GM21526 (cell line): ENCODE measurements around the gene TTC13.

Source experiments
- ATAC-seq: cut with Tn5 transposase; IDR thresholded peaks from one replicate; pipeline ENCODE4 v1.9.1; 2021; ENCODE audit warnings: moderate library complexity; ENCODE audit not compliant: unreplicated experiment, low FRiP score

Gene TTC13

GRCh38 chr1:230913496-230913895 lies 65.2 kb downstream of the TTC13 start:
- no peak for ATAC-seq

DNA sequence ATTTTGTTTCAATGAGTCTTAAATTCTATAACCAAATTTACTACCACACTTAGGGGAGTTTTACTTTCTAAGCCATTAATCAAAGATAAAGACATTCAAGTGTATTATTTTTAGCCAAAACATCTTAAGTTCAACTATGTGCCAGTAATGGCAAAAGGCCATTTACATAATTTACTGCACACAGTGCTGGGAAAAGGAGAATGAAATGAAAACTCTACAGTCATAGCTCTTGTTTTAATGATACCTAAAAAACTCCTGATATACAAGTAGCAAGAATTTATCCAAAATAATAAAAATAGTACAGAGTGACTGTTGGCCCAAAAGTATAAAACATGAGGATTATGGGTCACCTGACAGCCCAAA lies 67.9 kb downstream of the TTC13 start:
- no peak for ATAC-seq

GRCh38 chr1:230909974-230910754 lies 68.5 kb downstream of the TTC13 start:
- no peak for ATAC-seq

GRCh38 chr1:230907472-230908205 lies 71.0 kb downstream of the TTC13 start:
- ATAC-seq = no peak

- ATAC-seq = no peak
Observed at GRCh38 chr1:230906226-230906625, 72.4 kb downstream of the TTC13 start.

- no peak for ATAC-seq
Observed at GRCh38 chr1:230905733-230906132, 72.9 kb downstream of the TTC13 start.

DNA sequence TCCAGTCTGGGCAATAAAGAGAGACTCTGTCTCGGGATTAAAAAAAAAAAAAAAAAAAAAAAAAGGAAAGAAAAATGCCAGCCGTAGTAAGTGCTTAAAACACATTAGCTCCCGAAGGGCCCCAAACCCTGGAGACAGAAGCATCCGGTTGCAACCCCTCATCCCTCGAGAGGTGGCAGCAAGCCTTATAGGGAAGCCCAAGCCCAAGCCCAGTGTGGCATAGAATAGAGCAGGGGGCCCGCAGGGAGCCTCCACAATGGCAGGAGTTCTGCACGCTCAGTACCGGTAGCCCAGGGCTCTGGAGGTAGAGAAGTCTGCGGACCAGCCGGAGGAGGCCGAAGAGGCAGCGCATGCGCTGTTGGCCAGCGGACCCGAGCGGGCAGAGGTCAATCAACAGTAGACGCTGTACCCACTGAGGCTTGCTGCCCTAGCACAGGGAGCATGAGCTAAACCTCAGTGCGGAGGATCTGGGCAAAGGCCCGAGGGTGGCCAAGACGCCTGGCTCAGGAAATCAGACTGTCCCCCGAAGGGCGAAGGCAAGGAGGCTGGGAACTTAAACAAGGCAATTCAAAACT lies 76.2 kb downstream of the TTC13 start:
- ATAC-seq = no peak

DNA sequence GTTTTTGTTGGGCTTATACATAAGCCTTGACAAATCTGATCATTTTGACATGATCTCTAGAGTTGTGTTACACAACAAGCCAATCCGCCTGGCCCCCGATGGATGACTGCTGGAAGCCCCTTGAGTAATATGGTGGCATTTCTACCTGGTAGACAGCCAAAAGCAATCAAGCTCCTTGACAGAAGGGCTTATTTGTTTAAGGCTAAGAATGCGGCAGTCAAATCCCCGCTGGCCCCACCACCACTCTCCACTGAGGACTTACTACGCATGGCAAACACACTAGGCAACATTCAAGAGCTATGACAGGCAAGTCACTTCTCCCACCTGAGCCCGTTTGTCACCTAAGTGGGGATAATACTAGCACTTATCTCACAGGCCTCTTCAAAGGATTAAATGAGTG lies 77.0 kb downstream of the TTC13 start:
- ATAC-seq = no peak

DNA sequence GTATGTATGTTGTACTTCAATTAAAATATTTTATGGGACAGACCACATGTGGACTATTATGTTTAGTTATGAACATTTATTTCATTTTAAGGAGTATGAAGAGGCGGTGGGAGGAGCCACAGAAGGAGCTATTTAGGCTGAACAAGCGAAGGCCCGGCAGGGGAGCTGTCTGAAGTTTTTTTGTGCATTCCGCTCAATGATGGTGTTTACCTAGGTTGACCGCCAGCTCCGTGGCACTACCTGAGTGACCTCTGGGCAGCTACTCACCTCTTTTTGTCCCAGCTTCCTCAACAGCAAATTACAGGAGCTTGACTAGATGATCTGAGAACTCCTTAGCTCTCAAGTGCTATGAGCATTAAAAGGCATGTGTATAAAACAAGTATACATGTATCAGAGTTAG lies 77.7 kb downstream of the TTC13 start:
- no peak for ATAC-seq

GRCh38 chr1:230899841-230900251 lies 78.8 kb downstream of the TTC13 start:
- no peak for ATAC-seq

DNA sequence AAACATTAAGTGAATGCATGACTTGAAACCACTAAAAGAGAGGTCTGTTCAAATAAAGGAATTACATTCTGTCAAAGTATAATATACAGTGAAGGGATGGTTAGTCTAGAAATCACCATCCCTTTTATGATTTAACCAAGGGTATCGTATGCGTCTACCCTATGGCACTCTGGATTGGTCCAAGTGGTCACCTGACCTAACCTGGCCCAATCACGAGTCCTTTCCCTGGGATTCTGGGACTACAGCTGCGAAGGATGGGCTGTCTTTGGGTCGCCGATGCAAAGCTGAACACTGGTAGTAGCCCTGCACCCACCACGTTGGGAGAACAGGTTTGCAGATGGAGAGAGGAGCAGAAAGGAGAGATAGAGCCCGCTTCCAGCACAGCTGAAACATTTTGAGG lies 79.9 kb downstream of the TTC13 start:
- ATAC-seq = no peak

DNA sequence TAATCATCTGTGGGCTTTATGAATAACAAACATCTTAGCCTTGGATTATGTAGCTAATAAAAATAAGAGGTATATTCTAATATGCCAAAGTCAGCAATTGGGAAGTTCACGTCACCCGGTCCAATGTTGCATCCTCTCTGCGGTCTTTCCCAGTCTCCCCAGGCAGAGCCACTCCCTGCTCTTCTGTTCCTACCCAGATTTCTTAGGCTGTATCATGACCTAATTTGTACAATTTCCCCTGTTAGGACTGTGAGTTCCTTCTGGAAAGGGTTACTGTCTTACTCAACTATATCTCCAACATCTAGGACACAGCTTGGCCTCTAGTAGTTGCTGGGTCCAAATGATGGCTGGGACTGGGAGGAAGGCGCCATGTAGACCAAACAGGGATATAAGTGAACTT lies 80.5 kb downstream of the TTC13 start:
- no peak for ATAC-seq

DNA sequence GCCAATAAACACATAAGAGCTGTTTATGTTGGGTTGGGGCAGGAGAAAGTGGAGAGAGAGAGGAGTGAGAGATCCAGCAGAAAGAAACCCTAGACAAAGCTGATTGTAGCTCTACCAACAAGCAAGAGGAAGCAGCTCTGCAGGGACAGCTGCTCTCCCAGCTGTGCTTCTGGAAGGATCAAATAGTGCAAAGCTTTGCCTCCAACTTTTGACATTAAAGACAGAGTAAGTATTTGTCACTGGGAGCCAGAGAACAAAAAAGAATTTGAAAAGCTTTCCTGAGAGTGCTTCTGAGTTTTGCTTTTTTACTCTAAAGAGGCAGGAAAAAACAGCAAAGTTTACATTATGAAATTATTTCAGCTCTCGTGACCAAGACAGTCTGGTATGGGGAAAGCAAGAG lies 81.9 kb downstream of the TTC13 start:
- ATAC-seq = no peak

DNA sequence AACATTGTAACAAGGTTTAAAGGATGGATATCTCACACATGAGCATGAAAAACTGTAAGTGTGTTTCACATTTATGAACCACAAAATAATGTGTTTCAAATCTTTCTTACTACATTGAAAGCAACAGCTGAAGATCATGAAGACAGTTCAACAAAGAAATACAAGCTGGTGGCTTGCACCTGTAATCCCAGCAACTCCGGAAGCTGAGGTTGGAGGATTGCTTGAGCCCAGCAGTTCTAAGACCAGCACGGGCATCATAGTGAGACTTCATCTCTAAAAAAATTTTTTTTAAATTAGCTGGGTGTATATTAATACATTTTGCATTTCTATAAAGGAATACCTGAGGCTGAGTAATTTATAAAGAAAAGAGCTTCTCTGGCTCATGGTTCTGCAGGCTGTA lies 83.2 kb downstream of the TTC13 start:
- ATAC-seq = no peak

DNA sequence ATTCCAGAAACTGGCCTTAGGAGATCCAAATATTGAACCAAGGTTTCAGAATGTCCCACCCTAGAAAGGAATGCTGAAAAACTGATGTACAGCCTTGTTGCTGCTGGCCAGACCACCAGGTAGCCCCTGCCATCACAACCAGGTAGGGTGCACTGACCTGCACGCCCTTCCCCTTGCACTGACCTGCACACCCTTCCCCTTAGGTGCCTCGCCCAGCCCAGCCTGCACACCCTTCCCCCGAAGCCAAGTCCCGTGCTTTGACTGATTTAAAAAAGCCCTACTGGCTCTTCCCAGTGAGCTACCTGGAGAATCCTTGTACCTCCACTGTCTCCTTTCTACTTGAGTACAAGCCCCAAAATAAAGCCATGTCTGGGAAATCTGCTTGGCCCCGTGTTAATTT lies 84.0 kb downstream of the TTC13 start:
- no peak for ATAC-seq

DNA sequence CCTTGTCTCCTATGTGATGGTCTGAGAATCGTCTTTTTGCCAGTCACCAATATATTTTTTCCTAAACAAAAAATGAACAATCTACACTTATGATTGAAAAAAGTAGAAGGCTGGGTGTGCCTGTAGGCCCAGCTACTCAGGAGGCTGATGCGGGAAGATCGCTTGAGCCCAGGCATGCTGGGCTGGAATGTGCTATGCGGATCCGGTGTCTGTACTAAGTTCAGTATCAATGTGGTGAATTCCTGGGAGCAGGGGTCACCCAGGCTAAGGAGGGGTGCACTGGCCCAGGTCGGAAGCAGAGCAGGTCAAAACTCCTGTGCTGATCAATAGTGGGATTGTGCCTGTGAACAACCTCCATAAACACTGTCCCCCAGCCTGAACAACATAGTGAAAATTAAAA lies 84.6 kb downstream of the TTC13 start:
- no peak for ATAC-seq

- ATAC-seq = no peak
Observed at GRCh38 chr1:230892018-230892491, 86.6 kb downstream of the TTC13 start.

- ATAC-seq = no peak
Observed at GRCh38 chr1:230891413-230891812, 87.2 kb downstream of the TTC13 start.

GRCh38 chr1:230884646-230885045 lies 94.0 kb downstream of the TTC13 start:
- ATAC-seq = no peak

DNA sequence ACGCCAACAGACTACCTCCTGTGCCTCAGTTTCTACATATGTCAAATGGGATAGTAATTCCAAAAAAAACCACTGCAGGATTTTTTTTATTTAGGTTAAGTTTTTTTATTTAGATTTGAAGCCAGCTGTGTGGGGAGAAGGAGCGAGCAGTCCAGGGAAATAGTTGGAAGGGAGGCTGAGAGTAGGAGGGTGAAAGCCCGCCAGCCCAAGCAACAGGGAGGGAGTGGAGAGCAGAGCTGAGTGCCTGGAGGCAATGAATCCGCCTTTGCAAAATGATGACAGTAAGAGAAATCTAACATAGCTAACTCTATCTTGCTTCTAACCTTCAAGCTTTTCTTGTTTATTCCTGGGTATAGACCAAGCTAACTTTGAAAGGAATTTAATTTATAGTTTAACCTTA lies 94.7 kb downstream of the TTC13 start:
- ATAC-seq = no peak

DNA sequence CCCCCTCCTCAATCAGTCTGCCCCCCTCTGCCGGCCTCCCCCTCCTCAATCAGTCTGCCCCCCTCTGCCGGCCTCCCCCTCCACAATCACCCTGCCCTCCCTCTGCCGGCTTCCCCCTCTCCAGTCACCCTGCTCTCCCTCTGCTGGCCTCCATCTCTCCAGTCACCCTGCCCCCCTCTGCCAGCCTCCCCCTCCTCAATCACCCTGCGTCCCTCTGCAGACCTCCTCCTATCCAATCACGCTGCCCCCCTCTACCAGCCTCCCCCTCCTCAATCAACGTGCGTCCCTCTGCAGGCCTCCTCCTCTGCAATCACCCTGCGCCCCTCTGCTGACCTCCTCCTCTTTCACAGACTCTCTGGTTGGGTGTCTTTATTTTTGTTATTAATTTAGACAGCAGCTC lies 98.9 kb downstream of the TTC13 start:
- ATAC-seq = no peak

DNA sequence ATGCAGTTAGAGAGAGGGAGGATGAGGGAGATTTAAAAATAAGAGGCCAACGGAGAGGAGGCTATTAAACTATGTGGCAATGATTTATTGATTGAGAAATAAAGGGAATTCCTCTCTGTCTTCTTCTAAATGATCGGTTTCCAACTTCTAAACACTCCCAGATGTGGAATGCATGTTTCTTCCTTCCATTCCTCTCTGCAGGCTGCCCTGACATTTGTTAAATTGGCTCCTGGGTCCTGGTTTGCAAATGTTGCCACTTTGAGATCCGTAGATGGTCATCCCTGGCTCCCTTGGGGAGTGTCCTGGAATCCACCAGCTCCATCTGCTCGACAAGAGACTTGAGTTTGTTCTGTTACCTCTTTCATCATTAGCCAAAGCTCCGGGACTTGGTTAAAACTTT lies 100.1 kb downstream of the TTC13 start:
- no peak for ATAC-seq
